Sigmoid colon (tissue), 7 donors: ENCODE results near the gene FMO5. TPM values are rescaled to one million over a fixed set of nuclear protein-coding genes. Genes with fewer than 3 reads are reported as not detected.
"Not testable (repeated sequence)": the region's sequence is repeated elsewhere in the genome, so short reads cannot be mapped to it uniquely, and the experiment has no call there.

Source experiments
- DNase-seq: peaks from one replicate; pipeline ENCODE4 v3.0.0-alpha.2; 2019
- H3K27ac ChIP-seq, 4 donors: fragments of 200-600 bp; sonication (generic); one replicate each; pipeline ENCODE4 v1.5.1; 2016 to 2019; ENCODE audit warnings: mild to moderate bottlenecking in 1 of 4
- H3K27me3 ChIP-seq, 3 donors: fragments of 200-600 bp; sonication (generic); one replicate each; pipeline ENCODE4 v1.5.1; 2019; ENCODE audit warnings: mild to moderate bottlenecking in 1 of 3
- H3K36me3 ChIP-seq, 4 donors: fragments of 200-600 bp; sonication (generic); one replicate each; pipeline ENCODE4 v1.5.1; 2016 to 2019
- H3K4me1 ChIP-seq, 4 donors: fragments of 200-600 bp; sonication (generic); one replicate each; pipeline ENCODE4 v1.5.1; 2017 to 2019
- H3K4me3 ChIP-seq, 4 donors: fragments of 200-600 bp; sonication (generic); one replicate each; pipeline ENCODE4 v1.5.1; 2017 to 2019; ENCODE audit warnings: mild to moderate bottlenecking in 2 of 4, moderate library complexity in 1 of 4
- H3K9me3 ChIP-seq, 4 donors: fragments of 200-600 bp in 3 of 4; sonication (generic) in 3 of 4; one replicate each; pipeline versions ENCODE4 v1.5.1 to v1.6.1; 2013 to 2019
- EP300 ChIP-seq, 4 donors: sonication (generic); formaldehyde crosslinking; IDR thresholded peaks; one replicate each; pipeline ENCODE4 v1.6.1; 2017; ENCODE audit warnings: antibody characterized with exemption in 4 of 4
- POLR2A ChIP-seq, 2 donors: fragments of 450-650 bp; IDR thresholded peaks; one replicate each; pipeline ENCODE4 v1.6.1; 2016; ENCODE audit warnings: antibody characterized with exemption in 2 of 2, mild to moderate bottlenecking in 2 of 2, moderate library complexity in 2 of 2
- POLR2AphosphoS5 ChIP-seq, 4 donors: sonication (generic); formaldehyde crosslinking; IDR thresholded peaks; one replicate each; pipeline ENCODE4 v1.6.1; 2017; ENCODE audit warnings: antibody characterized with exemption in 4 of 4
- WGBS, 2 donors: extraction: QIAGEN DNeasy Blood & Tissue Kit; methylation state at CpG; one replicate each; pipeline ENCODE4 v1.1.7; 2013; 5-methylcytosine and 5-hydroxymethylcytosine counted together
- intact Hi-C: fragments of 100-400 bp; cut with DNase I; formaldehyde crosslinking; loops from one replicate; pipeline ENCODE4 v1.15.1; 2023
- polyA plus RNA-seq, 3 donors: library from polyadenylated mRNA; stranded (reverse); fragments of 200-250 nt; gene quantifications; one replicate each; pipeline ENCODE4 v1.2.3, GENCODE V29; 2013
- total RNA-seq, 4 donors: library from RNA; depleted of rRNA; stranded (reverse); fragments of >200 nt; gene quantifications; one replicate each; pipeline ENCODE4 v1.1.0, GENCODE V29; 2016
- TF ChIP-seq, protein P1 (sequence below), 4 experiments: fragments of 450-650 bp in 3 of 4; fragments of 200-600 bp in 1 of 4; IDR thresholded peaks; one replicate each; pipeline ENCODE4 v1.5.1; 2016 to 2019; ENCODE audit warnings: antibody characterized with exemption in 4 of 4, mild to moderate bottlenecking in 3 of 4, moderate library complexity in 2 of 4
- donor health status: healthy with polysubstance abuse.
- donor health status: Bipolar disorder and iron deficiency.
- donor health status: healthy.

Gene FMO5
- total and polyA plus RNA-seq, 7 donors = 1.9 to 48.8 (median 7.1) TPM

GRCh38 chr1:147163019-147163418, 62.1 kb downstream of the FMO5 start:
- H3K9me3 ChIP-seq = no peaks in the 10 kb centered on the region
- no peak overlapping the region for H3K4me3 ChIP-seq
- no peak overlapping the region for H3K27ac ChIP-seq
- peaks cover 16 to 78% (median 32%) of the 10 kb centered on the region in 4 donors for H3K36me3 ChIP-seq
- no peak for DNase-seq
- TF ChIP-seq POLR2AphosphoS5 (IDR thresholded peaks at IDR 0.05) (no peak), EP300 (IDR thresholded peaks at IDR 0.05) (no peak), POLR2A (IDR thresholded peaks at IDR 0.05) (no peak)
- TF ChIP-seq, protein P1, sequence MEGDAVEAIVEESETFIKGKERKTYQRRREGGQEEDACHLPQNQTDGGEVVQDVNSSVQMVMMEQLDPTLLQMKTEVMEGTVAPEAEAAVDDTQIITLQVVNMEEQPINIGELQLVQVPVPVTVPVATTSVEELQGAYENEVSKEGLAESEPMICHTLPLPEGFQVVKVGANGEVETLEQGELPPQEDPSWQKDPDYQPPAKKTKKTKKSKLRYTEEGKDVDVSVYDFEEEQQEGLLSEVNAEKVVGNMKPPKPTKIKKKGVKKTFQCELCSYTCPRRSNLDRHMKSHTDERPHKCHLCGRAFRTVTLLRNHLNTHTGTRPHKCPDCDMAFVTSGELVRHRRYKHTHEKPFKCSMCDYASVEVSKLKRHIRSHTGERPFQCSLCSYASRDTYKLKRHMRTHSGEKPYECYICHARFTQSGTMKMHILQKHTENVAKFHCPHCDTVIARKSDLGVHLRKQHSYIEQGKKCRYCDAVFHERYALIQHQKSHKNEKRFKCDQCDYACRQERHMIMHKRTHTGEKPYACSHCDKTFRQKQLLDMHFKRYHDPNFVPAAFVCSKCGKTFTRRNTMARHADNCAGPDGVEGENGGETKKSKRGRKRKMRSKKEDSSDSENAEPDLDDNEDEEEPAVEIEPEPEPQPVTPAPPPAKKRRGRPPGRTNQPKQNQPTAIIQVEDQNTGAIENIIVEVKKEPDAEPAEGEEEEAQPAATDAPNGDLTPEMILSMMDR (IDR thresholded peaks at IDR 0.05) = no peak
- no peaks in the 10 kb centered on the region for H3K27me3 ChIP-seq
- intact Hi-C loops = no loop called here
- peaks cover 0 to 20% (median 8%) of the 10 kb centered on the region in 4 donors for H3K4me1 ChIP-seq
- WGBS, 2 donors = 90 to 98% methylated on average over 1 of the region's 1 CpG

- no peak for DNase-seq
- Histone ChIP-seq H3K27ac (no peak overlapping the region), H3K36me3 (peaks cover 16 to 87% (median 35%) of the 10 kb centered on the region in 4 donors), H3K9me3 (no peaks in the 10 kb centered on the region), H3K4me3 (no peak overlapping the region), H3K4me1 (peaks cover 0 to 12% (median under 1%) of the 10 kb centered on the region in 4 donors), H3K27me3 (no peaks in the 10 kb centered on the region)
- TF ChIP-seq POLR2AphosphoS5 (IDR thresholded peaks at IDR 0.05) = no peak
- TF ChIP-seq, protein P1 (IDR thresholded peaks at IDR 0.05) = no peak
- TF ChIP-seq POLR2A (IDR thresholded peaks at IDR 0.05) = no peak
- no peak for TF ChIP-seq EP300 (IDR thresholded peaks at IDR 0.05)
- intact Hi-C loops = no loop called here
These were observed 63.0 kb downstream of the FMO5 start for GRCh38 chr1:147162093-147162492.

DNA sequence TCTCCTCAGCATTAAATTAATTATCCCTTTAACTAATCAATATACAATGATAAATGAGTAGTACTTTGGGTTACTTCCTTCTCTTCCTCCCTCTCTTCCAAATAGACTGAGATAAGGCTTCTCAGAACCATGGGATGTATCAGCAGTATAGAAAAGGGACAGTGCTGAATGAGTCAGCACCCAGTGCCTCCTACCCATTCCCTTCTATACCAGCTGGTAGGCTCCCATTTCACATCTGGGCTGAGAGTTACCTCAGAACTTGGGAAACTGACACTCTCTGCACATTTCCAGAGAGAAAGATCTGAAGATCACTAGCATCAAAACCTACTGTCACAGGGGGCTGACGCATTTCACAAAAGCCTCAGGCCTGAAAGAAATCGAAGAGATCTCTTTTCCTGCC, 68.0 kb downstream of the FMO5 start:
- H3K27ac ChIP-seq, H3K9me3 ChIP-seq, intact Hi-C loops, H3K4me3 ChIP-seq, DNase-seq, H3K27me3 ChIP-seq, H3K4me1 ChIP-seq: not testable (repeated sequence)
- WGBS, 2 donors = 98 to 100% methylated on average over 2 of the region's 2 CpGs
- H3K36me3 ChIP-seq = peaks cover 22 to 82% (median 39%) of the 10 kb centered on the region in 4 donors

DNA sequence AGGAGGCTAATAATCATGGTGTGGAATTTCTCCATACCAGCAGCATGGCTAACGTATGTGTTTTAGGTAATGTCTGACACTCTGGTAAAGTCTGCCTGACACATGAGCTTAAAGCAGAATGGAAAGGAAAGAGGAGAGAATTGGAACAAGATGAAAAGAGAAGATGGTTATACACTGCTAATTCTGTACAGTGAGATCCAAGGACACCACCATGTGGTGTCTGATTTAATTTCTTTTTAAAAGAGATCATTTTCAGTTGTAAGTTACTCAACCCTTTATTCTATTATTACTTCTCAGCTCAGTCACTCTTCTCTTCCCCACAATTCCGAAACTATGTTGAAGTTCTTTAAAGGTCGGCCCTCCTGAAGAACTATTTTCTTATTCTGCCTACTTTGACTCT, 68.5 kb downstream of the FMO5 start:
- Histone ChIP-seq H3K27ac (no peak overlapping the region), H3K9me3 (no peaks in the 10 kb centered on the region), H3K36me3 (peaks cover 22 to 77% (median 38%) of the 10 kb centered on the region in 4 donors), H3K4me1 (no peaks in the 10 kb centered on the region), H3K4me3 (no peak overlapping the region), H3K27me3 (no peaks in the 10 kb centered on the region)
- intact Hi-C loops = no loop called here
- no peak for TF ChIP-seq EP300 (IDR thresholded peaks at IDR 0.05)
- no peak for TF ChIP-seq POLR2AphosphoS5 (IDR thresholded peaks at IDR 0.05)
- TF ChIP-seq, protein P1 (IDR thresholded peaks at IDR 0.05) = no peak
- no peak for TF ChIP-seq POLR2A (IDR thresholded peaks at IDR 0.05)
- no peak for DNase-seq
- WGBS, 2 donors = 95% methylated on average over 3 of the region's 3 CpGs

DNA sequence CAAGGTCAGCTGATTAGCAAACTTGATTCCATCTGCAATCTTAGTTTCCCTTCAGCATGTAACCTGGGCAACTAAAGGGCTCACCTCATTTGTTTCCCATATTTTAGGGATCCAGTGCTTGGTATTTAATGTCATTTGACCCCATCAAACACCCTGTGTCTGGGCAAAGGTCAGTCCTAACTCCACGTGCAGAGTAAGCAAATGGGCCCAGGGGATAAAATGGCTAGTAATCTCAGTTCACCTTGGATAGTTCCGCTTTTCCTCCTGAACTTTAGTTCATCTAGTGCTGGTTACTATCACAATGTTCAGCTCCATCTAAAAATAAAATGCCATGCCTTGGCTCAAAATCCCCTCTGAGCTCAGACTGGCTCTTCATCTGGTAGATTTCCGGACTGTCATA, 72.4 kb downstream of the FMO5 start:
- no peaks in the 10 kb centered on the region for H3K9me3 ChIP-seq
- 70 to 89% methylated on average over 3 of the region's 3 CpGs for WGBS, 2 donors
- no peaks in the 10 kb centered on the region for H3K27me3 ChIP-seq
- no peak for DNase-seq
- no peak overlapping the region for H3K27ac ChIP-seq
- H3K36me3 ChIP-seq = peaks cover 0 to 39% (median 13%) of the 10 kb centered on the region in 4 donors
- intact Hi-C loops = no loop called here
- no peak overlapping the region for H3K4me3 ChIP-seq
- TF ChIP-seq POLR2A (IDR thresholded peaks at IDR 0.05) (no peak), POLR2AphosphoS5 (IDR thresholded peaks at IDR 0.05) (no peak)
- TF ChIP-seq, protein P1 (IDR thresholded peaks at IDR 0.05) = no peak
- H3K4me1 ChIP-seq = no peaks in the 10 kb centered on the region
